Measurements from ENCODE around the gene ITPR3. TPM values are rescaled to one million over a fixed set of nuclear protein-coding genes. Genes with fewer than 3 reads are reported as not detected.

ITPR3 gene
- total and polyA plus RNA-seq, 2 of the 13 experiments (the other 11 are each of a cell fraction or from before 2014, with no cell fraction given), result 3.8 to 21.4 TPM

DNA sequence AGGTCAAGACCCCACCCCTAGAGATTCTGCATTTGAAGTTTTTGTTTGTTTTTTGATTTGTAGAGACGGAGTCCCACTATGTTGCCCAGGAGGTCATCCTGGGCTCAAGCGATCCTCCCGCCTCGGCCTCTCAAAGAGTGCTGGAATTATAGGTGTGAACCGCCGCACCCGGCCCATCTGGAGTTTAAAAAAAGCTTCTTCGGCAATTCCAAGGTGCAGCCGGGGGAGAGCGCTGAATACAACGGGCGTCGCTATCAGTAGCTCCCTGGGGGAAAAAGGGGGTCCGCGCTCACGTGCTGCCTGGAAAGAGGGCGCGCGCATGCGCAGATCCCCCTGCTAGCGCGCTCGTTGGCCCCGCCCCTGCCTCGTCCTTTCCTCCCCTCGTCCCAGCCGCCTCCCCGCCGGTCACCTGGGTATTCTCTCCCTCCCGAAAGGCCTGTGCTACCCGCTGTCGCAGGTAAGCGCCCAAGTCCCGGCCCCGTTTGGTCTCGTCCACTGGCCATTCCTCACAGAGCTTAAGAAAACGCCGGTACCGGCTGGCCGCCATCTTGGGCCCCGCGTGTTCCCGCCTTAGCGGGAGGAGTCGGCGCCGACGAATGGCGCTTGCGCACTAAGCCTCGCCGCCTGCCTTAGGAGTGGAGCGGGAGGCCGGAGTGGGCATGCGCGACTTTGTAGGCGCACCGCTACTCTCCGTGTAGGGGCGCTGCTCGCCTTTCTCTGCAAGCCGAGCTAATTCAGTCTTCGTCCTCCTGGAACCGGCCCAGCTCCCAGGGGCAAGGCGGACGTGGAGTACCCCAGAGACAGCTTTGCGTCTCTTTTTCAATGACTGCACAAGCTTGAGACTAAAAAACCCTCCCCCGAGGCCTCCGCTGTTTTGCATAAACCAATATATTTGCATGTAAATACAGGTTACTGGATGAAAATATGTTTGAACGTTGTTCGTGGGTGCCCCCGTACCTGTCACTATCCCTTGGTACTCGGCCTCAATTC lies 90.3 kb downstream of the ITPR3 start, which contains the start of gene UQCC2 (continued):
- TF ChIP-seq ARNTL (CRISPR knock-in tag; IDR thresholded peaks at IDR 0.05) (peak; percentile 80), THAP9 (CRISPR knock-in tag; IDR thresholded peaks at IDR 0.05; ENCODE audit: borderline replicate concordance) (peak; percentile 94), JARID2 (CRISPR knock-in tag; IDR thresholded peaks at IDR 0.05; ENCODE audit: insufficient replicate concordance) (peak; percentile 83), SKI (IDR thresholded peaks at IDR 0.05; ENCODE audit: partially characterized antibody) (peak; percentile 33), HNRNPH1 (optimal IDR thresholded peaks at IDR 0.05; ENCODE audit: low read depth, low read length) (no peak), GLMP (CRISPR knock-in tag; IDR thresholded peaks at IDR 0.05; ENCODE audit: borderline replicate concordance) (no peak), CENPT (CRISPR knock-in tag; IDR thresholded peaks at IDR 0.05; ENCODE audit: low read depth) (peak; percentile 63; the same call in 1 of the 2 replicates), ZNF17 (CRISPR knock-in tag; IDR thresholded peaks at IDR 0.05) (no peak), SP4 (CRISPR knock-in tag; IDR thresholded peaks at IDR 0.05) (peak; percentile 82; the same call in 1 of the 2 replicates), SMARCE1 (IDR thresholded peaks at IDR 0.05; ENCODE audit: borderline replicate concordance) (no peak), BORCS8-MEF2B (CRISPR knock-in tag; IDR thresholded peaks at IDR 0.05) (peak; percentile 98), ZBTB20 (CRISPR knock-in tag; IDR thresholded peaks at IDR 0.05; ENCODE audit: borderline replicate concordance, low read depth) (peak; percentile 91; the same call in 1 of the 2 replicates), CHD4 (IDR thresholded peaks at IDR 0.05; ENCODE audit: borderline replicate concordance, low read length) (no peak), ZBTB43 (CRISPR knock-in tag; conservative IDR thresholded peaks at IDR 0.05) (no peak), POLR2A (IDR thresholded peaks at IDR 0.05; ENCODE audit: insufficient read depth in 1 of 2, low read depth in 2 of 2, low read length in 2 of 2) (peak; percentile 85 to 96), HDAC2 (CRISPR knock-in tag; IDR thresholded peaks at IDR 0.05) (peak; percentile 66), ZNF234 (CRISPR knock-in tag; conservative IDR thresholded peaks at IDR 0.05) (peak; percentile 72; the same call in 1 of the 2 replicates), CERS6 (CRISPR knock-in tag; IDR thresholded peaks at IDR 0.05) (no peak), ZNF33A (CRISPR knock-in tag; IDR thresholded peaks at IDR 0.05; ENCODE audit: borderline replicate concordance) (no peak), DPF2 (CRISPR knock-in tag; IDR thresholded peaks at IDR 0.05; ENCODE audit: borderline replicate concordance, low read depth) (no peak), KLF16 (CRISPR knock-in tag; IDR thresholded peaks at IDR 0.05) (peak; percentile 77 to 95; a peak in 2 of 4 replicates)

Measured in HepG2 (cell line).